H54 (cell line): Measurements from ENCODE around the gene C14orf93.

Experiments used
- DNase-seq: peaks from one replicate; pipeline ENCODE4 v3.0.0; 2011; ENCODE audit warnings: low spot score, mixed read lengths; ENCODE audit not compliant: insufficient read length
- FAIRE-seq: peaks from 3 replicates; lab custom pipeline; 2011; peaks lifted over from hg19 to GRCh38; lab: Jason Lieb, UNC
- POLR2A ChIP-seq: IDR thresholded peaks from 2 replicates; pipeline ENCODE4 v1.6.1; 2011; ENCODE audit warnings: low read depth, mild to moderate bottlenecking, low read length

The C14orf93 gene, protein sequence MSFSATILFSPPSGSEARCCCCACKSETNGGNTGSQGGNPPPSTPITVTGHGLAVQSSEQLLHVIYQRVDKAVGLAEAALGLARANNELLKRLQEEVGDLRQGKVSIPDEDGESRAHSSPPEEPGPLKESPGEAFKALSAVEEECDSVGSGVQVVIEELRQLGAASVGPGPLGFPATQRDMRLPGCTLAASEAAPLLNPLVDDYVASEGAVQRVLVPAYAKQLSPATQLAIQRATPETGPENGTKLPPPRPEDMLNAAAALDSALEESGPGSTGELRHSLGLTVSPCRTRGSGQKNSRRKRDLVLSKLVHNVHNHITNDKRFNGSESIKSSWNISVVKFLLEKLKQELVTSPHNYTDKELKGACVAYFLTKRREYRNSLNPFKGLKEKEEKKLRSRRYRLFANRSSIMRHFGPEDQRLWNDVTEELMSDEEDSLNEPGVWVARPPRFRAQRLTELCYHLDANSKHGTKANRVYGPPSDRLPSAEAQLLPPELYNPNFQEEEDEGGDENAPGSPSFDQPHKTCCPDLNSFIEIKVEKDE

DNA sequence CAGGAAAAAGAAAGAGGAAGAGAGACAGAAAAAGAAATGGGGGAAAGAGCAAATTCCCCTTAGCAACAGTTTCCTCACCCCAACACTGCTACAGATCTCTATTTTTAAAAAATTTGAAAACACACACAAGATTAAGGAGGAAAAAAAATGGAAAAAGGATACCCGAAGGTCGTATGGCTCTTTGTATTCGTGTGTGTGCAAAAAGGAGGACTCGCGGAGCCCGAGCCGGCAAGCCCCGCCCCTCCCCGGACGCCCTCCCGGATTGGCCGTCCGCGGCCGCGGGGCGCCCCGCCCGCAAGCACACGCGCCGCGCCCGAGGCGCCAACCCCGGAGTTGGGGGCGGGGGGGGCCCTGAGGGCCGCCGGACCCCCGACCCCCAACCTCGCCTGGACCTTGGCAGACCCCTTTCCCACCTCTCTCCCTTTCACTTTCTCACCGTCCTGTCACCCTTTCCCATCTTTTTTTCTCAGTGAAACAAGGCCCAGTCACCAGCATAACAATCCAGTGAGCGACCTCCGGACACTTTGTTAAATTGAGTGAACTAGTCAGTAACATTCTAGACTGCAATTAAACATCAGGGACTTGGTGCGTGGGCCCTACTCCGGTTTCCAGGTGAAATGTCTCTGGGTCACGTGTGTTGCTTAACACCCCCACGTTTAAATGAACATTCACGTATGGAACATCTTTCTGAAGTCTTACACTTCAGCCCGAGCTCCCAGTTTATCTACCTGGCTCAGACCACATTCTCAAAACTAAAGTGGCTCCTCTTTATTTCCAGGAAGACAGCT is at the start of gene C14orf93:
C14orf93 (minus strand) TSS at position 205 of the 788 bp plus-strand sequence. CDS start 11,120 bp downstream, outside the sequence.
- no peak for TF ChIP-seq POLR2A
- no peak for FAIRE-seq
- peak; percentile 64 for DNase-seq

DNA sequence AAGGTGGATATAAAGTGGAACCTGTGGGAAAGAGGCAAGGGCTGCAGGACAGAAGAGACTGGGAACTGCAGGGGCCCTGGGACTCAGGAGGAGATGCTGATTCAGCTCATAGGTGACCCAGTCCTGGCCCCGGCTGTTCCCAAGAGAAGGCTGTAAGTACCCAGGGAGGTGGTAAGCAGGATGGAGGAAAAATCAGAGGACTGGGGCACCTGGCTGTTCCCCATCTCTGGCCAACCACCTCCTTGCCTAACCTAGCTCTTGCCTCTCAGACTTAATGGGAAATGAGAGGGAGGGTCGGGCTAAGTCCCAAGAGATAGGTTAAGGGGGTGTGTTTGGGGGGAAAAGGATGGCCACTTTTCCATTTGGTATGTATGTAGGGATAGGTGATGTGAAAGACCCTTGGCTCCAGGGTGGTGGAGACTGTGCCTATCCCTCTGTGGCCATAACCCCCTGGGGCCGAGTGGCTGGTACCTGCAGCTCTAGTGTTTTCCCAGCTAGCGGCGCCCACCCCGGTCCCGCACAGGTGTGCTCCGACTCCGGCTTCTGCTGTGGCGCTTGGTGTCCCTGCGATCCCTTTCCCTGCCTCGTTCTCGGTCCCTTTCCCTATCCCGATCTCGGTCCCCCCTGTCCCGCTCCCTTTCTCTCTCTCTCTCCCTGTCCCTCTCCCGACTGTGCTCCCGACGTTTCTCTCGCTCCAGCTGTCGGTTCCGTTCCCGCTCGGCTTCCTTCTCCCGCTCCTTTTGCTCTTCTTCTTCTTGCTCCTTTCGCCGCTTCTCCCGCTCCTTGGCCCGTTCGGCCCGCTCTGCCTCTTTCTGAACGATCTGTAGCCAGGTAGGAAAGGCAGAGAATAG is 48.9 kb upstream of the C14orf93 start:
- DNase-seq (no peak), FAIRE-seq (no peak)
- no peak for TF ChIP-seq POLR2A

DNA sequence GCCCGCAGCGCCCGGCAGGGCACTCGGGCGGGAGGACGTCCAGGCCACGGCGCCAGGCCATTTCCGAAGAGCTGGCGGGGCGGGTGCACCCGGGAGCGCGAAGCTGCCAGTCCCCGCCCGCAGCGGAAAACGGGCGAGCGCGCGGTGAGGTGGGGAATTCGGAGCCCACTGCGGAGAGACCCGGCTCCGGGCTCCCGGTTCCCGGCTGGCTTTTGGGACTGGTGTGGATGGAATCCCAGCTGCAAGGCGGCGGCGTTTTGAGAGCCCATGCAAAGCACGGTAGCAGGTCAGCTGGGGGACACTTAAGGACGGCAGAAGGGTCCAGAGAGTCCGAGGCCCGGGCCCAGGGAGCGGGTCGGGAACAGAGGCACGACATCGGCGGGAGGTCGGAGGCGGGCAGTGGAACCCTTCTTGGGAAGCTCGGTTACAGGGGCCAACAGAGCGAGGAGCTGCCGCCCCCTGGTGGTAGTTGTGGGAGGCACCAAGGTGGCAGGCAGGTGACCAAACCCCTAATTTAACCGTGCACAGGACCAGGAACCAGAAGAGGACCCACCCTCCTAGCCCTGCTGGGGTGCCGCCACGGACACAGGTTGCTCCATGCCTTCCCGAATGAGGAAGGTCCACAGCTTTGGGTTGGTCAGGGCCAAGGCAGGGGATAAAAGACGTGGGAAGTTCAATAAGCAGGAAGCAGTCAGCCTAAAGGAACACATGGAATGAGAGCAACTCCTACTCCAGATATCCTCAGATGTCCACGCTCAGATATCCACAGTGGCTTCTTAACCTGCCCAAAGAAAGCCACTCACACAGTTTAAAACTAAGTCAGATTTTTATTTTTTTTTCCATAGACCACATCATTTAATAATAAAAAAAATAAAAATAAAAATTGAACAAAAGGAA is 48.1 kb upstream of the C14orf93 start:
- no peak for FAIRE-seq
- TF ChIP-seq POLR2A, result no peak
- peak; percentile 81 for DNase-seq

DNA sequence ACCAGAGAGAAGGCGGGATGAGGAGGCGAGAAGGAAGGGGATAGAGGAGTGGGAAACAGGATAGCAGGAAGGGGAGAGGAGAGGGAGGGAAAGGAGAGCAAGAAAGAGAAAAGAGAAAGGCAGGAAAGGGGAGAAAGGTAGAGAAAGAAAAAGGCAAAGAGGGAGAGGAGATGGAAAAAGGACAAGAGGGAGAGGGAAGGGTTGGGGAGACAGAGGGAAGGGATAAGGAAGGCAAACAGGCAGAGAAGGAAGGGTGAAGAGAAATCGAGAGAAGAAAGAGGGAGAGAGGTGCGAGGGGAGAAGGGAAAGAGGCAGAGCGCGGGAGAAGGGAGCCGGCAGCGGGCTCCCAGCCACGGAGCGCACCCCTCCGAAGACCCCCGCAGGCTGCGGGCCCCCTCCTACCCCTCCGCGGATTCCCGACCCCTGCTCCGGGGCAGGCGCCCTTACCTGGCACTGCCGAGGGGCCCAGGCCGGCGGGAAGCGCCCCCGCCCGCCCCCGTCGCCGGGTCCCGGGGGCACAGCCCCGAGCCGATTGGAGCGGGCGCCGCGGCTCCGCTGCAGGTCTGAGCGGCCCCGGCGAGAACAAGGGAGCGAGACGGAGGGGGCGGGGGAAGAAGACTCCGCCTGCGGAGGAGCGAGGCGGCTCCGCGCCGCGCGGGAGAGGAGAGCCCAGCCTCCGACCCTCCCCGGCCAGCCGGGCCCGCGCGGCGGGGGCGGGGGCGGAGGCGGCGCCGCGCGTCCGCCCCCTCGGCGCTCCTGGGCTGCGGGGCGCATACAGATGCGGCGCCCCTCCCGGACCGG is 47.2 kb upstream of the C14orf93 start, which contains the start of gene CDH24:
CDH24 (minus strand) TSS at position 565 of the 801 bp plus-strand sequence. CDS start 1,787 bp downstream, outside the sequence.
- DNase-seq, result peak; percentile 63
- TF ChIP-seq POLR2A, result peak; percentile 46
- FAIRE-seq, result no peak

DNA sequence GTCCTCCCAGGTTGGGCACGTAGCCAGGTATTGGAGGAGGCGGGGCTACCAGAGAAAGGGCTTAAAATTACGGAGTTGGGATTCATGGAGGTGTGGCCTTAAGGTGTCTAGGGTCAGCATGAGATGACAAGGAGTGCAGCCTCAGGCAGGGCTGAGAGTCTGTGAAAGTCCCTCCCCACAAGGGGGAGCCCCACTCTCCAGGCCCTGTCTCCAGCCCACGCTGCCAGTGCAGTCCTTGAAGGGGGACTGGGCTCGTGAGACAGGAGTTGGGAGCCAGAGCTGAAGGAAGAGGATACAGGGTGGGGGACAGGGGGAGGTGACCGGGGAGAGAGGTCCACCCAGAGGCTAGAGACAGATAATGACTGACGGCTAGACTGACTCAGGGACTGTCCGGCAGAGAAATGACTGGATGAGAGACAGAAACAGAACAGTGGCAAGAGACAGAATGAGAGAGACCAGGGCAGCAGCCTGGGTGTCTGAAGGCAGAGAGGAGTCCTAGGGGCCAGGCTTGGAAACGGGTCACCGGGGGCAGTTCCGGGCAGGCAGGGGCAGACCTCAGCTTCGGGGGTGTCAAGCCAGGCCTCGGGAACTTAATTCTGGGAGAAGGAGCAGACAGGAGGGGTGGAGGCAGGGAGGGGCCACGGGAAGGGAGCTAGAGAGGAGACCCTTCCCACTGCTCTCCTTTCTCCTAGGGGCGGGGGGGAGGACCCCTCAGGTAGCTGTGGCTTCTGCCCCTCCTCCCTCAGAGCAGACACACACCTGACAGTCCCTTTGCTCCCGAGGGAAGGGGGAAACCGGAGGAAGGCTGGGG is 46.4 kb upstream of the C14orf93 start:
- no peak for FAIRE-seq
- TF ChIP-seq POLR2A, result no peak
- peak; percentile 83 for DNase-seq

DNA sequence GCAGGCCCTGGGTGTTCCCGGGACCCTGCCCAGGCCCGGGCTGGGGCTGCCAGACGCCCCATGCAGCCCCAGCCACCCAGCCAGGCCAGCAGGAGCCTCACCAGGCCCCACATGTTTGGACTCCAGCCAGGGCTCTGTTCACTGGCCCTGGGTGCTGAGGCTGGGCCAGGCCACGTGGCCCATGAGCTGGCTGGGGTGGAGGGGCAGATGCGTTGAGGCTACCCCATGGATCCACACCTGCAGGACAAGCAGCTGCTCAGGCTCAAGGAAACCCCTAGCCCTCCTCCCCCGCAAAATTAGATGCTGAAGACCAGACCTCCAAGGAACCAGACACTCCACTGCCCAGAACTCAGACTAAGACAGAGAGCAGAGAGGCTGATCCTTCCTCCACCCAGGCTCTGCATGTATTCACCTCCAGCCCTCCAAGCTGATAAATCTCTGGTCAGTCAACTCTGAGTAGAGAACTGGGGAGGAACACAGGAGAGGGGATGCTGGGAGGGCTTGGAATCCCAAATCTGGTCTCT is 45.7 kb upstream of the C14orf93 start:
- no peak for TF ChIP-seq POLR2A
- FAIRE-seq (no peak), DNase-seq (peak; percentile 40)

DNA sequence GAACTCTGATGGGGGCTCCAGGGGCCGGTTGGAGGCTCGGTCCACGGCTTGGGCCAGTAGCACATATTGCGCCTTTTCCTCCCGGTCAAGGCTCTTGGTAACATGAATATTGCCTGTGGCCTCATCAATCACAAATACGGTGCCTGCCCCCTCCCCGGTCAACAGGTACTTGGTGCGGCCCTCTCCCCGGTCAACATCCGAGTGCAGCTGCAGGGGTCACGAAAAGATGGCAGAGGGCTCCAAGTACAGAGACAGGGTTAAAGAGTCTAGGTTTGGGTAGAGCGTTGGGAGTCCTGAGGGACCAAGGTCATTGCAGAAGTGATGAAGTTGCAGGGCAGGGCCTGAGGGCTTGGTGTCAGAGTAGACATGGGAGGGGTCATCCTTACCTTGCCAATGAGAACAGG is 45.2 kb upstream of the C14orf93 start:
- FAIRE-seq, result no peak
- no peak for TF ChIP-seq POLR2A
- DNase-seq, result no peak

DNA sequence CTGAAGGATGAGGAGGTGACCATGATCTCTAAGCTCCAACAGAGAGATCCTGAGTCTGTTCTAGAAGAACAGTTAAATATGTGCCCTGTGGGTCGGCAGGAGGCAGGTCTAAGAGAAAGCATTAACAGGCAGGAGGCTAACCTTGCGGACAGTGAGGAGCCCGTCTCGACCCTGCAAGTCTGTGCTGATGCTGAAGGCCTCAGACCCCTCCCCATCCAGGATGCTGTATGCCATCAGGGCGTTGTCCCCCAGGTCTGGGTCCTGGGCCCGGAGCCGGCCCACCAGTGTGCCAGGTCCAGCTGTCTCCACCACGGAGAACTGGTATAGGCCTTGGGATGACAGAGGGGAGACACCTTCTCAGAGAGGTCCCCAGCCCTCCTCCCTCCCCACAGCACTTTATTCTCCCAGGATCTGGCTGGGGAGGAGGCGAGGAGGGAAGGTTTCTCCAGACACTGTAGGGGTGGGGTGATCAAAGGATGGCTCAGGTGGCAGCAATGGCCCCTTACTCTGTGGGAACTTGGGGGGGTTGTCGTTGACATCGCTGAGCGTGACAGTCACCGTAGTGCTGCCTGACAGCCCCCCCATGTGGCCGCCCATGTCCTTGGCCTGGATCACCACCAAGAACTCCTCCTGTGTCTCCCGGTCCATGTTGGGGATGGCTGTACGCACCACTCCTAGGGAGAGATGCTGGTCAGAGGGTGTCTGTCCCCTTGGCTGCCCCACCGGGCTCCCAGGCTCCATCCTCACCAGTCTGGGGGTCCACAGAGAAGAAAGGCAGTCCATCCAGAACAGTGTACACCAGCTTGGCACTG is 44.3 kb upstream of the C14orf93 start:
- FAIRE-seq, result no peak
- no peak for TF ChIP-seq POLR2A
- no peak for DNase-seq

DNA sequence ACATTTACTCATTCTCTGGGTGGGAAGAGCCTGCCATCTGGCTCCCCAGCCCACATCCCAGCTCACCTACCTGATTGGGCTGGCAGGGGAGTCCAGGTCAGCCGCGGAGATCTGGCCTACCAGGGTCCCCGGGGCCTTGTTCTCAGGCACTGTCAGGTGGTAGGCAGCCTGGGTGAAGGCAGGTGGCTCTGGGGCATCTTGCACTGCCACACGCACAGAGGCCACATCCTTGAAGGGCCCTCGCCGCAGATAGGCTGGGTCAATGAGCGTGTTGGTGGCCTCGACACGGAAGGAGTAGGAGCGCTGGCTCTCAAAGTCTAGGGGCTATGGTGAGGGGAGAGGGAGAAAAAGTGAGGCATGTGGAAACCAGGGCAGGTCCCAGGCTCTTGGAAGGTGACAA is 43.5 kb upstream of the C14orf93 start:
- no peak for TF ChIP-seq POLR2A
- no peak for FAIRE-seq
- no peak for DNase-seq

DNA sequence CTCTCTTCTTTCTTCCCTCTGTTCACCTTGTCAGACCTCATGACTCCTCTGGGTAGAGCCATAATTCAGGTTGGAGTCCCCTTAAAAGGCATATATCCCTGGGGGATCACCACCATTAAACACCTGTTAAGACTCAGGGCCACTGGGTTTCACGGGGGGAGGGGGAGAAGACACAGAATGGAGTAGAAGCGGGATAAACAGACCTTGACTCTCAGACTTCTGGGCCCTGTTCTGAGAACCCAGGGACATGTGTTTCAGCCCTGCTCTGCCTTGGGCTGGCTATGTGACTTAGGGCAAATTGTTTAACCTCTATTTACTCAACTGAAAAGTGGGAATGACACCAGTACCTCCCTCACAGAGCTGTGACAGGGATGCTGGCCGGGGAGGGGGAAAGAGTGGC is 42.7 kb upstream of the C14orf93 start:
- no peak for FAIRE-seq
- DNase-seq, result no peak
- TF ChIP-seq POLR2A, result no peak
